Measurements from ENCODE around the gene PCSK7. TPM values are rescaled to one million over a fixed set of nuclear protein-coding genes. Genes with fewer than 3 reads are reported as not detected.
"Not testable (repeated sequence)": the region's sequence is repeated elsewhere in the genome, so short reads cannot be mapped to it uniquely, and the experiment has no call there.

The PCSK7 gene
- total RNA-seq, 4 donors from 2014 or later, result 14.5 to 19.9 (median 16.4) TPM

GRCh38 chr11:117273550-117274289 lies 41.8 kb upstream of the PCSK7 start:
- Histone ChIP-seq H3K27me3 (no peaks in the 10 kb centered on the region), H3K4me3 (no peak overlapping the region), H3K36me3 (peaks cover 0 to 4% of the 10 kb centered on the region in 2 donors), H3K27ac (no peak overlapping the region), H3K4me1 (no peaks in the 10 kb centered on the region), H3K9me3 (no peaks in the 10 kb centered on the region)
- ATAC-seq (no peak), DNase-seq (no peak)
- in situ Hi-C loops (cut with MboI; ENCODE audit: low sequenced_read_pairs in 4 of 4) (no loop called here), intact Hi-C loops (cut with DNase I; ENCODE audit: low total_unique reads) (no loop called here)
- TF ChIP-seq POLR2A (IDR thresholded peaks at IDR 0.05), result no peak
- TF ChIP-seq, protein P1, sequence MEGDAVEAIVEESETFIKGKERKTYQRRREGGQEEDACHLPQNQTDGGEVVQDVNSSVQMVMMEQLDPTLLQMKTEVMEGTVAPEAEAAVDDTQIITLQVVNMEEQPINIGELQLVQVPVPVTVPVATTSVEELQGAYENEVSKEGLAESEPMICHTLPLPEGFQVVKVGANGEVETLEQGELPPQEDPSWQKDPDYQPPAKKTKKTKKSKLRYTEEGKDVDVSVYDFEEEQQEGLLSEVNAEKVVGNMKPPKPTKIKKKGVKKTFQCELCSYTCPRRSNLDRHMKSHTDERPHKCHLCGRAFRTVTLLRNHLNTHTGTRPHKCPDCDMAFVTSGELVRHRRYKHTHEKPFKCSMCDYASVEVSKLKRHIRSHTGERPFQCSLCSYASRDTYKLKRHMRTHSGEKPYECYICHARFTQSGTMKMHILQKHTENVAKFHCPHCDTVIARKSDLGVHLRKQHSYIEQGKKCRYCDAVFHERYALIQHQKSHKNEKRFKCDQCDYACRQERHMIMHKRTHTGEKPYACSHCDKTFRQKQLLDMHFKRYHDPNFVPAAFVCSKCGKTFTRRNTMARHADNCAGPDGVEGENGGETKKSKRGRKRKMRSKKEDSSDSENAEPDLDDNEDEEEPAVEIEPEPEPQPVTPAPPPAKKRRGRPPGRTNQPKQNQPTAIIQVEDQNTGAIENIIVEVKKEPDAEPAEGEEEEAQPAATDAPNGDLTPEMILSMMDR (IDR thresholded peaks at IDR 0.05 in 4 of 5, conservative IDR thresholded peaks at IDR 0.05 in 1 of 5), result no peak

DNA sequence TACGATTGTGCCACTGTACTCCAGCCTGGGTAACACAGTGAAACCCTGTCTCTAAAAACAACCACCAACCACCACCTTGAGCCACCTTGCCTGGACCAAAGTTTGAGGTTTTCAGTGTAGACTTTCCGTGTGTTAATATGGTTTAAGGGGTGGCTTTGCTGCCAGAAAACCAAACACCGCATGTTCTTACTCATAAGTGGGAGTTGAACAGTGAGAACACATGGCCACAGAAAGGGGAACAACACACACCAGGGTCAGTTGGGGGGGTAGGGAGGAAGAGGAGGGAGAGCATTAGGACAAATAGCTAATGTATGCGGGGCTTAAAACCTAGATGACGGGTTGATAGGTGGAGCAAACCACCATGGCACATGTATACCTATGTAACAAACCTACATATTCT lies 40.3 kb upstream of the PCSK7 start:
- H3K9me3 ChIP-seq; ATAC-seq; H3K27ac ChIP-seq; intact Hi-C loops (cut with DNase I; ENCODE audit: low total_unique reads); H3K36me3 ChIP-seq; H3K4me1 ChIP-seq; H3K27me3 ChIP-seq; H3K4me3 ChIP-seq; in situ Hi-C loops (cut with MboI; ENCODE audit: low sequenced_read_pairs in 4 of 4); DNase-seq: not testable (repeated sequence)

- no peaks in the 10 kb centered on the region for H3K9me3 ChIP-seq
- ATAC-seq (no peak), DNase-seq (no peak)
- no peaks in the 10 kb centered on the region for H3K27me3 ChIP-seq
- in situ Hi-C loops (cut with MboI; ENCODE audit: low sequenced_read_pairs in 4 of 4) (no loop called here), intact Hi-C loops (cut with DNase I; ENCODE audit: low total_unique reads) (no loop called here)
- H3K4me1 ChIP-seq, result no peaks in the 10 kb centered on the region
- TF ChIP-seq POLR2A (IDR thresholded peaks at IDR 0.05), result no peak
- TF ChIP-seq, protein P1 (IDR thresholded peaks at IDR 0.05 in 4 of 5, conservative IDR thresholded peaks at IDR 0.05 in 1 of 5), result no peak
- H3K4me3 ChIP-seq, result no peak overlapping the region
- H3K36me3 ChIP-seq, result peaks cover 0 to 4% of the 10 kb centered on the region in 2 donors
- no peak overlapping the region for H3K27ac ChIP-seq
Observed at GRCh38 chr11:117271208-117271607, 39.3 kb upstream of the PCSK7 start.

GRCh38 chr11:117269856-117270255 lies 38.0 kb upstream of the PCSK7 start:
- no peaks in the 10 kb centered on the region for H3K36me3 ChIP-seq
- no peak for DNase-seq
- H3K27ac ChIP-seq, result no peak overlapping the region
- no peaks in the 10 kb centered on the region for H3K4me1 ChIP-seq
- in situ Hi-C loops (cut with MboI; ENCODE audit: low sequenced_read_pairs in 4 of 4), result no loop called here
- no peaks in the 10 kb centered on the region for H3K27me3 ChIP-seq
- no peak for TF ChIP-seq POLR2A (IDR thresholded peaks at IDR 0.05)
- TF ChIP-seq, protein P1 (IDR thresholded peaks at IDR 0.05 in 4 of 5, conservative IDR thresholded peaks at IDR 0.05 in 1 of 5), result no peak
- intact Hi-C loops (cut with DNase I; ENCODE audit: low total_unique reads), result no loop called here
- no peak overlapping the region for H3K4me3 ChIP-seq
- ATAC-seq, result no peak
- no peaks in the 10 kb centered on the region for H3K9me3 ChIP-seq

DNA sequence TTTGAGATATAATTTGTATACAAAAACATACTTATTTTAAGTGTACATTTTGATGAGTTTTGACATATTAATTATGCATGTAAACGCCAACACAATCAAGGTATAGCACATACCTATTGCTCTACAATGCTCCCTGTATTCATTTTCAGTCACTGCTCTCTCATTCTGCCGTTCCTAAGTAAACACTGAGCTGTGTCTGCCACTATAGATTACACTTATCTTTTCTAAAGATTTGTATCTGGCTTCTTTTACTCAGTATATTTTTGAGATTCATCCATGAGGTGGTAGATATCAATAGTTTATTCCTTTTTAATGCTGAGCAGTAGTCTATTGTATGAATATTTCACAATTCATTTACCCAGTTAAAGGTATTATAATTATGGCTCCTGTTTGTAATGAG lies 33.9 kb upstream of the PCSK7 start:
- DNase-seq (no peak), ATAC-seq (no peak)
- in situ Hi-C loops (cut with MboI; ENCODE audit: low sequenced_read_pairs in 4 of 4) (no loop called here), intact Hi-C loops (cut with DNase I; ENCODE audit: low total_unique reads) (no loop called here)
- Histone ChIP-seq H3K4me3 (no peak overlapping the region), H3K36me3 (no peaks in the 10 kb centered on the region), H3K4me1 (no peaks in the 10 kb centered on the region), H3K27me3 (no peaks in the 10 kb centered on the region), H3K9me3 (no peaks in the 10 kb centered on the region), H3K27ac (no peak overlapping the region)
- TF ChIP-seq, protein P1 (IDR thresholded peaks at IDR 0.05 in 4 of 5, conservative IDR thresholded peaks at IDR 0.05 in 1 of 5), result no peak
- no peak for TF ChIP-seq POLR2A (IDR thresholded peaks at IDR 0.05)

GRCh38 chr11:117264624-117265323 lies 32.9 kb upstream of the PCSK7 start:
- H3K27me3 ChIP-seq; H3K27ac ChIP-seq; ATAC-seq; H3K4me1 ChIP-seq; H3K36me3 ChIP-seq; intact Hi-C loops (cut with DNase I; ENCODE audit: low total_unique reads); H3K9me3 ChIP-seq; DNase-seq; in situ Hi-C loops (cut with MboI; ENCODE audit: low sequenced_read_pairs in 4 of 4); H3K4me3 ChIP-seq: not testable (repeated sequence)
